Measurements from ENCODE around the gene FRMD4A. TPM values are rescaled to one million over a fixed set of nuclear protein-coding genes. Genes with fewer than 3 reads are reported as not detected.
"Not testable (repeated sequence)": the region's sequence is repeated elsewhere in the genome, so short reads cannot be mapped to it uniquely, and the experiment has no call there.

FRMD4A gene
- total RNA-seq, 4 donors from 2014 or later, result 4.4 to 7.1 (median 5.2) TPM

DNA sequence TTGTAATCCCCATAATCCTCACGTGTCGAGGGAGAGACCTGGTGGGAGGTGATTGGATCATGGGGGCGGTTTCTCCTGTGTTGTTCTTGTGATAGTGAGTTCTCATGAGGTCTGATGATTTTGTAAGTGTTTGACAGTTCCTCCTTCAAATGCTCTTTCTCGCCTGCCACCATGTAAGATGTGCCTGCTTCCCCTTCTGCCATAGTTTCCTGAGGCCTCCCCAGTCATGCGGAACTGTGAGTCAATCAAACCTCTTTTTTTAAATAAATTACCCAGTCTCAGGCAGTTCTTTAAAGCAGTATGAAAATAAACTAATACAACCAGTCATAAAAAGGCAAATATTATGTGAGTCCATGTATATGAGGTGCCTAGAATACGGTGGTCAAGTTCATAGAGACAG lies 87.5 kb downstream of the FRMD4A start:
- Histone ChIP-seq H3K9me3 (no peaks in the 10 kb centered on the region), H3K36me3 (no peaks in the 10 kb centered on the region), H3K27me3 (peaks cover 0 to 4% (median 0%) of the 10 kb centered on the region in 3 donors), H3K27ac (no peak overlapping the region), H3K4me3 (no peak overlapping the region), H3K4me1 (no peaks in the 10 kb centered on the region)
- TF ChIP-seq, protein P1, sequence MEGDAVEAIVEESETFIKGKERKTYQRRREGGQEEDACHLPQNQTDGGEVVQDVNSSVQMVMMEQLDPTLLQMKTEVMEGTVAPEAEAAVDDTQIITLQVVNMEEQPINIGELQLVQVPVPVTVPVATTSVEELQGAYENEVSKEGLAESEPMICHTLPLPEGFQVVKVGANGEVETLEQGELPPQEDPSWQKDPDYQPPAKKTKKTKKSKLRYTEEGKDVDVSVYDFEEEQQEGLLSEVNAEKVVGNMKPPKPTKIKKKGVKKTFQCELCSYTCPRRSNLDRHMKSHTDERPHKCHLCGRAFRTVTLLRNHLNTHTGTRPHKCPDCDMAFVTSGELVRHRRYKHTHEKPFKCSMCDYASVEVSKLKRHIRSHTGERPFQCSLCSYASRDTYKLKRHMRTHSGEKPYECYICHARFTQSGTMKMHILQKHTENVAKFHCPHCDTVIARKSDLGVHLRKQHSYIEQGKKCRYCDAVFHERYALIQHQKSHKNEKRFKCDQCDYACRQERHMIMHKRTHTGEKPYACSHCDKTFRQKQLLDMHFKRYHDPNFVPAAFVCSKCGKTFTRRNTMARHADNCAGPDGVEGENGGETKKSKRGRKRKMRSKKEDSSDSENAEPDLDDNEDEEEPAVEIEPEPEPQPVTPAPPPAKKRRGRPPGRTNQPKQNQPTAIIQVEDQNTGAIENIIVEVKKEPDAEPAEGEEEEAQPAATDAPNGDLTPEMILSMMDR (IDR thresholded peaks at IDR 0.05 in 4 of 5, conservative IDR thresholded peaks at IDR 0.05 in 1 of 5), result no peak
- no peak for TF ChIP-seq POLR2A (IDR thresholded peaks at IDR 0.05)
- in situ Hi-C loops (cut with MboI; ENCODE audit: low sequenced_read_pairs in 4 of 4) (no loop called here), intact Hi-C loops (cut with DNase I; ENCODE audit: low total_unique reads) (no loop called here)
- ATAC-seq (no peak), DNase-seq (no peak)

DNA sequence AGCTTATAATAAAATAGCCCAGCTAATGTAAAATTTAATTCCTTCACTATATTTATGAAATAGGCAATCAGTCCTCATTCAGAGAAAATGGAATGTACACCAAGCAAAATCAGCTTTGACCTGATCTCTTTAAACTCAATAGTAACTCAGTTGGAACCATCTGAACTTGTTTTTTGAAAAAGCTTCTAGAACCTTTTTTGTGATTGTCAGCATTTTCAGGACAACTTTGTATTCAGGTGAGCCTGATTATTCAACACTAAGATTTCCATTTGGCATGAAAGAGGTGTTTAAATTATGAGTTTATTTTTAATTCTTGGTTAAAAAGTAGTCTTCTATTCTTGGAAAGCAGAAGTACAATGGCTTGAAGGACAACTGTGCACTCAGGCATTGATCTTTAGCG lies 89.5 kb downstream of the FRMD4A start:
- no peaks in the 10 kb centered on the region for H3K4me1 ChIP-seq
- ATAC-seq (no peak), DNase-seq (no peak)
- no peaks in the 10 kb centered on the region for H3K36me3 ChIP-seq
- H3K9me3 ChIP-seq, result no peaks in the 10 kb centered on the region
- intact Hi-C loops (cut with DNase I; ENCODE audit: low total_unique reads) (no loop called here), in situ Hi-C loops (cut with MboI; ENCODE audit: low sequenced_read_pairs in 4 of 4) (no loop called here)
- no peak overlapping the region for H3K27ac ChIP-seq
- peaks cover 0 to 4% (median 0%) of the 10 kb centered on the region in 3 donors for H3K27me3 ChIP-seq
- TF ChIP-seq, protein P1 (IDR thresholded peaks at IDR 0.05 in 4 of 5, conservative IDR thresholded peaks at IDR 0.05 in 1 of 5), result no peak
- no peak for TF ChIP-seq POLR2A (IDR thresholded peaks at IDR 0.05)
- H3K4me3 ChIP-seq, result no peak overlapping the region

DNA sequence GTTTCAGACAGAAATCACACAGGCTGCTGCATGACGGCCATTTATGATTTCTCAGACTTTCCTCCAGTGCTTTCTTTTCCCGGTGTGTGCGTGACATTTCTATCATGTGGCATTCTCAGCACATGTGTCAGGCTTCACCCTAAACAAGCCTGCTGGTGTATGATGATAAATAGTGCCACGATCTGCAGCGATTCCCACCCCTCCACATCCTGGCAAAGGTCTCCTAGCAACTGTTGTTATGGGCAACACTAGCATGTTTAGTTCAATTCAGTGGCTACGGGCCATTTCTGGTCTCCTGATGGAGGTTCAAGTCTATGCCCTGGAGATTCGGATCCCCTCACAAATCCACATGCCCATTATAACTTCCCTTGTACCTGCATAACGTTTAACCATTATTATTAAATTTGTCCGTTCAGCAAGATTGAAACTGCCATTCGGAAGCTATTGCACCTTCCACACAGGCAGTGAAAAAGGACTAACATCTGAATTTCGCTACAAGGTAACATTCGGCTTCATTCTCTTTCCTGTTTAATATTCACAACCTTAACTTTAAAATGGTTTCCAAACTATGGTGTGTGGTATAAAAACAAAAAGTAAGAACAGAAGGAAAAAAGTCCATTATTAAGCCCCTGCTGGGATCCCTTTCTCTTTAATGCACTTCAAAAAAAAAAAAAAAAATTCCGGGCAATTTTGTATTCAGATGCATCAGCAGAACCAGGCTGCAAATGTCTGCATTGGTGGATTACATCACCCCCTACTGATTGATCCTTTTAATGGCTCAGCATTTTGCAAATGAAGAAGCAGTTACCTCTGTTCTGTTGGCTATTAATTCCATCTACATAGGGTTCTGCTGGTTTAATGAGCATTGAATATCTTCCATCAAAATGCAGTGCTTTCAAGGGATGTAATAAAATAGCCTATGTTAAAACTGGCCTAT lies 90.2 kb downstream of the FRMD4A start:
- H3K36me3 ChIP-seq, result no peaks in the 10 kb centered on the region
- intact Hi-C loops (cut with DNase I; ENCODE audit: low total_unique reads) (no loop called here), in situ Hi-C loops (cut with MboI; ENCODE audit: low sequenced_read_pairs in 4 of 4) (no loop called here)
- no peak overlapping the region for H3K27ac ChIP-seq
- DNase-seq (no peak), ATAC-seq (no peak)
- no peaks in the 10 kb centered on the region for H3K4me1 ChIP-seq
- H3K9me3 ChIP-seq, result no peaks in the 10 kb centered on the region
- no peak for TF ChIP-seq POLR2A (IDR thresholded peaks at IDR 0.05)
- TF ChIP-seq, protein P1 (IDR thresholded peaks at IDR 0.05 in 4 of 5, conservative IDR thresholded peaks at IDR 0.05 in 1 of 5), result no peak
- no peak overlapping the region for H3K4me3 ChIP-seq
- H3K27me3 ChIP-seq, result peaks cover 0 to 4% (median 0%) of the 10 kb centered on the region in 3 donors

DNA sequence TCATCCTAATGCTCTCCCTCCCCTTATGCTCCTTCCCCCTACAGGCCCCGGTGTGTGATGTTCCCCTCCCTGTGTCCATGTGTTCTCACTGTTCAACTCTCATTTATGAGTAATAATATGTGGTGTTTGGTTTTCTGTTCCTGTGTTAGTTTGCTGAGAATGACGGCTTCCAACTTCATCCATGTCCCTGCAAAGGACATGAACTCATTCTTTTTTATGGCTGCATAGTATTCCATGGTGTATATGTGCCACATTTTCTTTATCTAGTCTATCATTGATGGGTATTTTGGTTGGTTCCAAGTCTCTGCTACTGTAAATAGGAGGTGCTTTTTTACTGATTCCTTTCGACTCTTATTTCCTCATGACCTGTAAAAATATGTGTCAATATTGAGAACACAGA lies 92.1 kb downstream of the FRMD4A start:
- H3K4me1 ChIP-seq; DNase-seq; in situ Hi-C loops (cut with MboI; ENCODE audit: low sequenced_read_pairs in 4 of 4); H3K27me3 ChIP-seq; H3K36me3 ChIP-seq; H3K4me3 ChIP-seq; ATAC-seq; H3K9me3 ChIP-seq; intact Hi-C loops (cut with DNase I; ENCODE audit: low total_unique reads); H3K27ac ChIP-seq: not testable (repeated sequence)

DNA sequence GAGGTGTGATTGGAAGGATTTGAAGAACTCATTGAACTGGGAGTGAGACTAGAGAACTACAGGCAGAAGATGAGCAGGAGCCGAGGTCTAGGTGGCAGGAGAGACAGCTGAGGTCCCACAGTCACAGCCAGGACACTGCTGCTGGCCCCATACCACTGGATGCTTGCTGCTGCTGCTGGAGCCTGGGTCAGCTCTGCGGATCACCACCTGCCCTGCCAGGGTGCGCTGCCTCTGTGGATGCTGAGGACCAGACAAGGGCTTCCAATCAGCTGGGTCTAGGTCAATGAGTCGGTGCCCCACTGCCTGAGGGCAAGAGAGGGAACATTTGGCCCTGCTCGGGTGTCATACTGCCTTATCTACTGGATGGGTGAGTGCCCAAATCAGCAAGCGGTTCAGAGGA lies 94.4 kb downstream of the FRMD4A start:
- H3K27me3 ChIP-seq, result no peaks in the 10 kb centered on the region
- no peaks in the 10 kb centered on the region for H3K9me3 ChIP-seq
- H3K4me3 ChIP-seq, result no peak overlapping the region
- H3K4me1 ChIP-seq, result no peaks in the 10 kb centered on the region
- intact Hi-C loops (cut with DNase I; ENCODE audit: low total_unique reads), result no loop called here
- TF ChIP-seq POLR2A (IDR thresholded peaks at IDR 0.05), result no peak
- TF ChIP-seq, protein P1 (IDR thresholded peaks at IDR 0.05 in 4 of 5, conservative IDR thresholded peaks at IDR 0.05 in 1 of 5), result no peak
- no peak overlapping the region for H3K27ac ChIP-seq
- H3K36me3 ChIP-seq, result no peaks in the 10 kb centered on the region
- ATAC-seq (no peak), DNase-seq (no peak)
- in situ Hi-C loops (cut with MboI; ENCODE audit: low sequenced_read_pairs in 4 of 4), result no loop called here
